GM12891 (cell line): ENCODE data around the gene AIG1.

Experiments
- PAX5 ChIP-seq: IDR thresholded peaks from 2 replicates; pipeline ENCODE4 v1.6.1; 2011; ENCODE audit warnings: low read length, moderate library complexity, mild to moderate bottlenecking; ENCODE audit not compliant: insufficient read depth, severe bottlenecking
- POLR2A ChIP-seq: IDR thresholded peaks from 2 replicates; pipeline ENCODE4 v1.6.1; 2011; ENCODE audit warnings: low read depth, low read length, control low read depth
- POLR2AphosphoS5 ChIP-seq: IDR thresholded peaks from 2 replicates; pipeline ENCODE4 v1.6.1; 2011; ENCODE audit warnings: low read depth, low read length, control low read depth
- POU2F2 ChIP-seq: IDR thresholded peaks from 2 replicates; pipeline ENCODE4 v1.6.1; 2011; ENCODE audit warnings: low read depth, mild to moderate bottlenecking, control low read depth, low read length, moderate library complexity
- SPI1 ChIP-seq: IDR thresholded peaks from 2 replicates; pipeline ENCODE4 v1.6.1; 2011; ENCODE audit warnings: low read depth, low read length, control low read depth
- TAF1 ChIP-seq: IDR thresholded peaks from 2 replicates; pipeline ENCODE4 v1.6.1; 2011; ENCODE audit warnings: low read depth, low read length, control low read depth

GRCh38 chr6:143177706-143178105 lies 117.0 kb downstream of the AIG1 start:
- TF ChIP-seq POLR2AphosphoS5 (no peak), TAF1 (no peak), POU2F2 (no peak), POLR2A (no peak), PAX5 (no peak), SPI1 (no peak)
